Right cardiac atrium (tissue), 5 donors: Measurements from ENCODE around the gene ANKMY1. TPM values are rescaled to one million over a fixed set of nuclear protein-coding genes. Genes with fewer than 3 reads are reported as not detected.

Experiments used
- ATAC-seq, 2 donors: fragments of 200-7000 bp; cut with Tn5 transposase; one replicate each; pipeline versions ENCODE4 v1.8.0 to v1.9.1; 2020; ENCODE audit warnings: moderate library complexity in 2 of 2, mild to moderate bottlenecking in 1 of 2
- DNase-seq, 3 donors: peaks; one replicate each; pipeline ENCODE4 v3.0.0-alpha.2; 2020
- H3K27ac ChIP-seq: one replicate; pipeline ENCODE4 v1.5.1; 2013; ENCODE audit warnings: mild to moderate bottlenecking, low read length, control low read depth, moderate library complexity
- H3K27me3 ChIP-seq: one replicate; pipeline ENCODE4 v1.6.1; 2013; ENCODE audit not compliant: control insufficient read depth, insufficient read depth
- H3K4me1 ChIP-seq: one replicate; pipeline ENCODE4 v1.6.1; 2013; ENCODE audit warnings: low read length; ENCODE audit not compliant: control insufficient read depth, insufficient read depth
- H3K4me3 ChIP-seq: one replicate; pipeline ENCODE4 v1.5.1; 2013; ENCODE audit warnings: low read length, control low read depth
- H3K9me3 ChIP-seq: one replicate; pipeline ENCODE4 v1.6.1; 2013; ENCODE audit warnings: low read length; ENCODE audit not compliant: control insufficient read depth
- WGBS: extraction: QIAGEN DNeasy Blood & Tissue Kit; methylation state at CpG from one replicate; pipeline ENCODE4 v1.1.7; 2013; 5-methylcytosine and 5-hydroxymethylcytosine counted together
- intact Hi-C, 4 donors: fragments of 100-400 bp; cut with DNase I; formaldehyde crosslinking; loops; one replicate each; pipeline versions ENCODE4 v1.11.0 to v1.14.0; 2022 to 2023
- polyA plus RNA-seq: library from polyadenylated mRNA; stranded (reverse); fragments of 200-250 nt; gene quantifications from one replicate; pipeline ENCODE4 v1.2.3, GENCODE V29; 2013
- total RNA-seq, 4 donors: library from RNA; stranded (reverse); fragmentation: NEBNext Ultra II Directional; extraction: Animal tissue kit (Norgen Biotek cat#: 25700); gene quantifications; one replicate each; pipeline ENCODE4 v1.2.1, GENCODE V29; 2021
- donor health status: healthy with polysubstance abuse.
- donor health status: DM: no; HTN: yes; CAD: no.
- donor health status: DM: no; HTN: no; CAD: no.
- donor health status: DM: no; HTN: yes; CAD: no; lungs with severe emphysema.
- donor health status: DM: yes; HTN: yes; CAD: no.

The ANKMY1 gene
- total and polyA plus RNA-seq, 5 donors, result 3.5 to 8.0 (median 7.6) TPM

DNA sequence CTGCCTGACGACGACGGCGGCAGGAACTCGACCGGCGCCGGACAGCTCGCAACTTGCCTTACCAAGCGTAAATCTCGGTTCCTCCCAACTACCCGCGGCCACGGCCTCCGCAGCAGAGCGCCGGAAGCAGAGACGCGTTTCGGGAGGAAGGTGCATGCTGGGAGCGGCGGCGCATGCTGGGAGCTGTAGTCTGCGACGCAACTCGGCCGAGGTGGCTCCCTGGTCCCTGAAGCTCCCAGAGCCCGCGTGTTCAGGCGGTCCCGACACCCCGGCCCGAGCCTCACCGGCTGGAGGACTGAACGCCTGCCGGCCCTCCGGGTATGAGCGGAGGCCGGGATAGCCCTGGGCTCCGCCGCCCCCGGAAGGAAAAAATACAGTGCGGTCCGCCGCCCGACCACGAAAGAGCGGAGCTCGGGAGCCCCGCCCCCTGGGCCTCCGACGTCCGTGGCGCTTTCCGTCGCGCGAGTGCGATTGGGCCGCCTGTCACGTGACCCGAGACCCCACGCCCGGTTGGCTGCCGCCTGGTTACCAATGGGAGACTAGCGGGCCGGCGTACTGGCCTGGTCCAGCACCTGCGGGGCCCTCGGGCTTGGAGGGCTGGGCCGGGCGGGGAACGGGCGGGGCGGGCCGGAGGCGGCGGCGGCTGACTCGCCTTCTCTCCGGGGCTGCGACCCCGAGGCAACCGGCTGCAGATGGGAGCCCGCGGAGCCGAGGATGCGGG lies 28.6 kb upstream of the ANKMY1 start, which contains the start of gene CAPN10:
TSS of gene CAPN10 (plus strand) at position 537 of the 721 bp plus-strand sequence. CDS start at position 715, 178 bp downstream.
- peak; percentile 97 for ATAC-seq
- peak; percentile 99 for DNase-seq
- intact Hi-C loops, result no loop called here
- Histone ChIP-seq H3K4me3 (peak within 1 kb of the TSS; percentile 79), H3K27me3 (no peaks in the 10 kb centered on the region), H3K9me3 (no peaks in the 10 kb centered on the region), H3K4me1 (peaks cover 15% of the 10 kb centered on the region), H3K27ac (peak within 1 kb of the TSS; percentile 82)
- WGBS, result under 1% methylated on average over 88 of the region's 88 CpGs

DNA sequence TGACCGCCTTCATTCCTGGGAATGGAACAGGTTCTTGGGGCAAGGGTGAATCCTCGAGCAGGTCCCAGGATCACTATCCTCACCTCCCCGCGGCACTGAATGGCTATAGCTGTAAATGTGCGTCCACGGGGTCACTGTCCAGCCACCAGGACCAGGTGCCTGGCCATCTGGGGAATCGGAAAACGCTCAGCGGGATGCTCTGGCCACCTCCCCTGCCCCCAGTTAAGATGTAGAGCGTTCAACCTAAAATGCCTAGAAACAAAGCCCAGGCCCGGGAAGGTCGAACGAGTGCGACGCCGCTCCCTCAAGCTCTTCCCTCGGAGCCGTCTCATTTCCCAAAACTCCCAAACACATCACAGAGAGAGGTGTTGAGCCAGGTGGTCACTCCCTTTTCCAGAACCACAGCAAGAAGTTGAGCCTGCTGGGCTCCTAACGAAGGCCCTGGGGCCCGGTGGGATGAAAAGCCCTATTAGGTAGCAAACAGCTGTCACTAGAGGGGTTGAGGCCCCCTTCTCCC lies 28.0 kb upstream of the ANKMY1 start:
- intact Hi-C loops, result no loop called here
- Histone ChIP-seq H3K27me3 (no peaks in the 10 kb centered on the region), H3K27ac (peak overlapping the region; percentile 54), H3K9me3 (no peaks in the 10 kb centered on the region), H3K4me1 (peaks cover 15% of the 10 kb centered on the region), H3K4me3 (peak overlapping the region; percentile 79)
- 3% methylated on average over 20 of the region's 20 CpGs for WGBS
- ATAC-seq (no peak), DNase-seq (peak in 2 of 3 donors; percentile 37 to 39)

GRCh38 chr2:240585101-240585500 lies 27.3 kb upstream of the ANKMY1 start:
- ATAC-seq, result no peak
- Histone ChIP-seq H3K4me3 (peak overlapping the region; percentile 79), H3K27me3 (no peaks in the 10 kb centered on the region), H3K4me1 (peaks cover 19% of the 10 kb centered on the region), H3K27ac (no peak overlapping the region), H3K9me3 (no peaks in the 10 kb centered on the region)
- 75% methylated on average over 6 of the region's 6 CpGs for WGBS
- intact Hi-C loops, result no loop called here
- peak in 1 of 3 donors; percentile 15 for DNase-seq

GRCh38 chr2:240584486-240585031 lies 26.8 kb upstream of the ANKMY1 start:
- DNase-seq, result peak in 2 of 3 donors; percentile 23 to 26
- no peaks in the 10 kb centered on the region for H3K9me3 ChIP-seq
- peaks cover 19% of the 10 kb centered on the region for H3K4me1 ChIP-seq
- intact Hi-C loops, result no loop called here
- no peak overlapping the region for H3K27ac ChIP-seq
- 64% methylated on average over 4 of the region's 4 CpGs for WGBS
- H3K27me3 ChIP-seq, result no peaks in the 10 kb centered on the region
- no peak overlapping the region for H3K4me3 ChIP-seq
- no peak for ATAC-seq

GRCh38 chr2:240583774-240584173 lies 26.0 kb upstream of the ANKMY1 start:
- intact Hi-C loops, result no loop called here
- WGBS, result 90% methylated on average over 4 of the region's 4 CpGs

DNA sequence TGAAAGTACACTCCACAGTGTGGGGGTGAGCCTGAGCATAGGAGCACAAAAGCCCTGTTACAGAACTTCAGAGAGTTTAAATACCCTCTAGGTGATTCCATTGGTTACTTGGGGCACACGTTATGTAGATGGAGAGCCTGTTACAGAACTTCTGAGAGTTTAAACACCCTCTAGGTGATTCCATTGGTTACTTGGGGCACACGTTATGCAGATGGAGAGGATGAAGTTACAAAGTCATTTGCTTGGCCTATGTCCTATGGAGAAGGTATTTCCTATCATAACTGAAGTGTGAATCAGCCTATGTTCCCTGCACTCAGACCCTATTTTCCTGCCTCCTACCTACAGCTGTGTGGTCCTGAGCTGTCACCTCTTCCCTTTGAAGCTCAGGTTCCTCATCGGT lies 25.0 kb upstream of the ANKMY1 start:
- peaks cover 16% of the 10 kb centered on the region for H3K4me1 ChIP-seq
- H3K9me3 ChIP-seq, result no peaks in the 10 kb centered on the region
- DNase-seq (no peak), ATAC-seq (no peak)
- intact Hi-C loops, result no loop called here
- no peak overlapping the region for H3K27ac ChIP-seq
- no peak overlapping the region for H3K4me3 ChIP-seq
- H3K27me3 ChIP-seq, result no peaks in the 10 kb centered on the region
- 87% methylated on average over 3 of the region's 3 CpGs for WGBS

More at GRCh38 chr2:240583774-240584173, 26.0 kb upstream of the ANKMY1 start:
- Histone ChIP-seq H3K27me3 (no peaks in the 10 kb centered on the region), H3K4me1 (peaks cover 19% of the 10 kb centered on the region), H3K9me3 (no peaks in the 10 kb centered on the region), H3K27ac (no peak overlapping the region), H3K4me3 (no peak overlapping the region)
- DNase-seq (peak in 1 of 3 donors; percentile 11), ATAC-seq (no peak)

- Histone ChIP-seq H3K9me3 (no peaks in the 10 kb centered on the region), H3K27ac (no peak overlapping the region), H3K4me1 (peaks cover 14% of the 10 kb centered on the region), H3K27me3 (no peaks in the 10 kb centered on the region), H3K4me3 (no peak overlapping the region)
- ATAC-seq (no peak), DNase-seq (peak in 1 of 3 donors; percentile 4)
- intact Hi-C loops, result no loop called here
- 93% methylated on average over 5 of the region's 5 CpGs for WGBS
Observed at GRCh38 chr2:240581811-240582210, 24.0 kb upstream of the ANKMY1 start.

- 60% methylated on average over 27 of the region's 27 CpGs for WGBS
- Histone ChIP-seq H3K4me1 (peaks cover 11% of the 10 kb centered on the region), H3K4me3 (no peak overlapping the region), H3K27me3 (no peaks in the 10 kb centered on the region), H3K27ac (peak overlapping the region; percentile 34), H3K9me3 (no peaks in the 10 kb centered on the region)
- DNase-seq (peak; percentile 70 to 74 (median 71)), ATAC-seq (peak; percentile 53 to 68)
- intact Hi-C loops, result no loop called here
Observed at GRCh38 chr2:240579771-240580614, 22.2 kb upstream of the ANKMY1 start.

DNA sequence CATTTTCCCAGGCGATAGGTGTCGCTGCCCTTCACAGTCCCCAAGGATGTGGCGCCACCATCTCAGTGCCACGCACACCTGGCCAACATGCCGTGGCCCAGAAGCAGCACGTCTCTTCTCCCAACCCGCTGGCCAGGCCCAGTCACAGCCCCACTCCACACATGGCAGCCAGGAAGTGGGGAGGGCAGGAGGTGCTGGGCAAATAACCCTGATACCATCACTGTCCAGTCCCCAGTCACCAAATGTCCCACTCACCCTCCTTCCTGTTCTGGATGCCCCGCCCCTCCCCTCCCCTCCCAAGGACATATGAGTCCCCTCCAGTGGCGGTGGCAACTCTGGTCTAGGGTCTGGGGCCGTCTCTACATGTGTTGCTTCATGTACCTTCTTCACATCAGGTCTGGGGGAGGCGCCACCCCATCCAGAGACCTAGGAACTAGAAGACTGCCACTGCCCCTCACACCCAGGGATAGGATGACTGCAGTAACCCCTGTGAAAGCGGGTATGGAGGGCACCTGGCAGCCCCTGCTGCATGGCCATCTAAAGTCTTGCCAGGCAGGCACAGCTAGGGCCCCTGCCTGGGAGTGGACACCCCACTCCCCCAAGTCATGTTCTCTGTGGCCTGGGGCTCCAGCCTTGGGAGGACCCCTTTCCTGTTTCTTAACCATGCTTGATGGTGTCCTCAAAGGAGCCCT lies 21.4 kb upstream of the ANKMY1 start:
- ATAC-seq (no peak), DNase-seq (peak; percentile 10 to 51 (median 42))
- Histone ChIP-seq H3K4me3 (no peak overlapping the region), H3K4me1 (peaks cover 5% of the 10 kb centered on the region), H3K27me3 (no peaks in the 10 kb centered on the region), H3K9me3 (no peaks in the 10 kb centered on the region), H3K27ac (peak overlapping the region; percentile 34)
- 91% methylated on average over 12 of the region's 12 CpGs for WGBS
- intact Hi-C loops, result no loop called here

- Histone ChIP-seq H3K27me3 (no peaks in the 10 kb centered on the region), H3K4me3 (no peak overlapping the region), H3K27ac (no peak overlapping the region), H3K4me1 (peaks cover 5% of the 10 kb centered on the region), H3K9me3 (no peaks in the 10 kb centered on the region)
- 83% methylated on average over 8 of the region's 8 CpGs for WGBS
- DNase-seq (peak in 2 of 3 donors; percentile 51), ATAC-seq (no peak)
- intact Hi-C loops, result no loop called here
Observed at GRCh38 chr2:240578488-240578887, 20.7 kb upstream of the ANKMY1 start.
